Occipital lobe (tissue), 2 donors: Measurements from ENCODE around the gene FDXR. TPM values are rescaled to one million over a fixed set of nuclear protein-coding genes. Genes with fewer than 3 reads are reported as not detected.
"Not testable (repeated sequence)": the region's sequence is repeated elsewhere in the genome, so short reads cannot be mapped to it uniquely, and the experiment has no call there.

ENCODE experiments used
- DNase-seq: peaks from one replicate; lab custom pipeline; 2025; lab: John Stamatoyannopoulos, UW
- total RNA-seq: library from RNA; depleted of rRNA; stranded (reverse); fragments of >200 nt; gene quantifications from one replicate; pipeline ENCODE4 v1.2.3, GENCODE V29; 2014

Gene FDXR, protein sequence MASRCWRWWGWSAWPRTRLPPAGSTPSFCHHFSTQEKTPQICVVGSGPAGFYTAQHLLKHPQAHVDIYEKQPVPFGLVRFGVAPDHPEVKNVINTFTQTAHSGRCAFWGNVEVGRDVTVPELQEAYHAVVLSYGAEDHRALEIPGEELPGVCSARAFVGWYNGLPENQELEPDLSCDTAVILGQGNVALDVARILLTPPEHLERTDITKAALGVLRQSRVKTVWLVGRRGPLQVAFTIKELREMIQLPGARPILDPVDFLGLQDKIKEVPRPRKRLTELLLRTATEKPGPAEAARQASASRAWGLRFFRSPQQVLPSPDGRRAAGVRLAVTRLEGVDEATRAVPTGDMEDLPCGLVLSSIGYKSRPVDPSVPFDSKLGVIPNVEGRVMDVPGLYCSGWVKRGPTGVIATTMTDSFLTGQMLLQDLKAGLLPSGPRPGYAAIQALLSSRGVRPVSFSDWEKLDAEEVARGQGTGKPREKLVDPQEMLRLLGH
- 3.1 TPM for total RNA-seq

DNA sequence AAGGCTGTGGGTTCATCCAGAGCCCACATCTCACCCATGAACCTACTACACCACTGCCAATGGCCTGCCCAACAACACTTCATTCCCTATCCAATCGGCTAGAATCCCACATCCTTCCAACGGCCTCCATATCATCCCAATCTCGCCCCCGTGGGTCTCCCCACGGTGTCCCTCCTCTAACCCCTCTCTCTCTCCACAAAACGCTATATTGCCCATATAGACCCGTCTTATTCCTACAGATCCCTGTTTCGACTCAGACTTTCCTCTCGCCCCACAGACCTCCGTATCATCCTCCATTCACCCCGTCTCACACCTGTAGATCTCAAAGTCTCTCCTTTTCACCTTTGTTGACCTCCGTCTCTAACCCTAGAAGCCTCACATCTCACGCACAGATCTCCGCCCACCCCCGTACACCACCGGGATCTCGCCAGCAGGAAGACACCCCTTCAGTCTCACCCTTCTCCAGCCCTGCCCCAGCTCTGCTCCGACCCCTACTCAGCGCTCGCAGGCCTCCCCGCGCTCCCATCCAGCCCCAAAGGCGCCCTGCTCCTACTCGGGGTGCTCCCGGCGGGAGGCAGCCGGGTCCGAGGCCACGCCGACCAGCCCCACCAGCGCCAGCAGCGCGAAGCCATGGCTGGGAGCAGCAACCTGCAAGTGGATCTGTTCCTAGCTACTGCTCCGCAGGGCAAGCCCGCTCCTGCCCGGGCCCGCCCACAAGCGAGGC is at the start of gene FDXR:
Gene FDXR, minus strand, starts transcription at position 682 of the 724 bp plus-strand sequence. Its CDS starts 50 bp downstream, at position 632.
- DNase-seq = no peak

GRCh38 chr17:74922172-74922571 is 49.4 kb upstream of the FDXR start:
- no peak for DNase-seq

GRCh38 chr17:74921769-74922168 is 49.0 kb upstream of the FDXR start:
- DNase-seq = no peak

DNA sequence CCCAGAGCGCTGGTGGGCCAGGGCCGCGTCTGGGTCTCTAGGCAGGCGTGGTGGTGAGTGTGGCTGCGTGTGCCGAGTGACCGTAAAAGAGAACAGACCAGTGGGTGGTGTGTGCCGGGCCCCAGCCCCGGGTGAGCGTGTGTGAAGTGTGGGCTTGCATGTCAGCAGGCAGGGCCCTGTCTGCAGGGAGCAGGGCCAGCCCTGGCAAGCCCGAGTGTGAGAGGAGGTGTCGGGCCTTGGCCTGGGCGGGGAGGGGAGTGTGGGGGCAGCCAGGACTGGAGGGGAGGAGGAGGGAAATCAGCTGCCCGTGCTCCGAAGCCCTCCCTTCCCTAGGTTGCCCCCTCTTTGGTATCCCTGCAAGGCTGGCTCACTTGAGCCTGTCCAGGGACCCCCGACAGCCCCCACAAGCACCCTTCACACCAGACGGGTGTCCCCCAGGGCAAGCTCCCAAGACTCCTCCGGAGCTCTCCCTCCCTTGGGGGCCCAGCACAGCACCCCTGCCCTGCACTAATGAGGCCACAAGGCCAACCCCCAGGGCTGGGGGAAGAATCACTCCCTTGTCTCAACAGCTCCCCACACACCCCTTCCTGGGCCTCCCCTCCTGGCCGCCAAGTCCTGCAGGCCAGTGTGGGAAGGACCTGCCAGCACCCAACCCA is 48.4 kb upstream of the FDXR start:
- DNase-seq = no peak

DNA sequence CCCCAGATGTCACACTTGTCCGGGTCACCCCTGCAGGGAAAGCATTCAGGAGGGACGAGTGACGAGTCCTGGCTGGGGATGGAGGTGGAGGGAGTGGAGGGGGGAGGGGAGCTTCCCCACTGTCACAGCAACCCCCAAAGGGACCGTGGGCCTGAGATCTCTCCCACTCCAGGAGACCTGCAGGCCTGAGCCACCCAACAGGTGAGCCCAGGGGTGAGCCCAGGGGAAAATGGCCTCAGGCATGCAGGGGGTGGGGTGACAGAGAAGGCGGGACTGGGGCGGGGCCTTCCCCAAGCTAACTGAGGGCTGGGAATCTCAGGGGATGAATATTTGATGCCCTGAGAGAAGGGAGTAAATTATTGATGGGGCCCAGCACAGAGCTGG is 47.8 kb upstream of the FDXR start:
- no peak for DNase-seq

- no peak for DNase-seq
Measured at GRCh38 chr17:74920306-74920620, 47.5 kb upstream of the FDXR start.

DNA sequence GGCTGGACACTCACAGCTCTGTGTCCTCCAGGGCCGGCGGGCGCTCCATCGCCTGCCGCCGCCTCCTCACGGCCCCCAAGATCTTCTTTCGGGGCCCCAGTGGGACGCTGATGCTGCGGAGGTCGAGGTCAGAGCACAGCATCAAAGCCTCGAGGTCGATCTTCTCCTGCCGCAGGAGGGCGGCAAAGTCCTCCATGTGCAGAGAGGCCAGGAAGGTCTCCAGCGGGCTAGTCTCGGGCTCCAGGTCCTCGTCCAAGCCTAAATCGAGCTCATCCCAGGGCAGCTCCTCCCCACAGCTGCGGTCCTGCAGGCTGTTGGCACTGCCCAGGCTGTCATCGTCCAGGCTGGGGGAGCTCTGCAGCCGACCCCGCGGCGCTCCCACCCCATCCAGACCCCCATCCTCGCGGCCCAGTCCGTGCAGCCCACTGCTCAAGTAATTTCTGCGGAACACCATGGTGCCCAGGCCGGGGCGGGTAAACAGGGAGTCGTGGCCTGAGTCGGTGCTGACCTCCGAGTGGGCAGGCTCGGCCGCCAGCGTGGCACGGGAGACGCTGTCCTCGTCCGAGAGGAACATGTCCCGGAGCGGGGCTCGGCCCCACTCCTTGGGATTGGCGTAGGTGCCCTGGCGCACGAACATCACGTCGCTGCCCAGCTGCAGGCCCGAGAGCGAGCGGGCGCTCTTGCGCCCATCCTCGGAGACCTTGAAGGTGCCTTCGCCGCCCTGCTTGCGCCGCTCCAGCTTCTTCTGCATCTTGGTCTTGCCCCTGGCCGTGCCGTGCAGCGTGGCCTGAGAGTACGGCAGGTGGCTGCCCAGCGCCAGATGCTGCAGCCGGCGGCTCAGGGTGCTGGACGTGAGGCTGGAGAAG is 46.9 kb upstream of the FDXR start:
- no peak for DNase-seq

GRCh38 chr17:74918906-74919305 is 46.1 kb upstream of the FDXR start:
- no peak for DNase-seq

GRCh38 chr17:74917430-74917829 is 44.6 kb upstream of the FDXR start:
- no peak for DNase-seq

DNA sequence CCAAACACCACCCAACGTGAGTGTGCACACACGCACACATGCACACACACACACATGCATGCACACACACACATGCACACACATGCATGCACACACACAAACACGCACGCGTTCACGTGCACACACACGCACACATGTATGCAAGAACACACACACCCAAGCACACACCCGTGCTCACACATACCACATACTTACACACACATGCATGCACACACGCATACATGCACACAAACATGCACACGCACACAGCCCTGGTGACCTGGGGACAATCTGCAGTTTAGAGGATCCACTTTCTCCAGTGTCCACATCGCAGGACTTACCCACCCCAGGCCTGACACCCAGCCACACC is 44.0 kb upstream of the FDXR start:
- DNase-seq = no peak

DNA sequence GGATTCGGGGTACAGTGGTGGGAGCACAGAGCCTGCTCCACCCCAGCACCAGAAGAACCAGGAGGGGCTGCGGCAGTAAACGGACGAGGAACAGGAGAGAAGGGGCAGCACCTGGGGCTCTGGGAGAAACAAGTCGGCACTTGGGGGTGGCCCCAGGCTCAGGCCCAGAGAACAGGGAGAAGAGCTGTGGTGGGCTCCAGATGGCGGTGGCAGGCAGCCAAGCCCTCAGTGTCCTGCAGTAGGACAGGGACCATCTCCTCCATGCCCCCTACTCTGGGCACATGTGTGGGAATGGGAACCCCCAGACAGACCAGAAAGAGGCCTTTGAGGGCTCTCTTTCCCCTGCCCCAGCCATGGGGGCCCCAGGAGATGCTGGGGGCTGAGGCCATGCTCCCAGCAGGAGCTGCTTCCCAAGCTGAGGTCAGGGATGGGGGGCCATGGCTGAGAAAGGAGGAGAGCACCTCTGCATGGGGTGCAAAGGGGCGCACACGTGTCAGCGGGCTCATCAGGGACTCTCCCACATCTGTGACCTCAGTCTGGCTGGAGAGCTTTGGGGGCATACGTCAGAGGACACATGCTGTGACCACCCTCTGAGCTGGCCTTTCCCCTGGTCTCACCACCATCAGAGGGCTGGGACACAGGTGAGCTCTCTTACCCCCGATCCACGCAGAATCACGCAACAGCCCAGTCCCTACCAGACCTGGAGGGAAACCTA is 43.5 kb upstream of the FDXR start:
- no peak for DNase-seq

DNA sequence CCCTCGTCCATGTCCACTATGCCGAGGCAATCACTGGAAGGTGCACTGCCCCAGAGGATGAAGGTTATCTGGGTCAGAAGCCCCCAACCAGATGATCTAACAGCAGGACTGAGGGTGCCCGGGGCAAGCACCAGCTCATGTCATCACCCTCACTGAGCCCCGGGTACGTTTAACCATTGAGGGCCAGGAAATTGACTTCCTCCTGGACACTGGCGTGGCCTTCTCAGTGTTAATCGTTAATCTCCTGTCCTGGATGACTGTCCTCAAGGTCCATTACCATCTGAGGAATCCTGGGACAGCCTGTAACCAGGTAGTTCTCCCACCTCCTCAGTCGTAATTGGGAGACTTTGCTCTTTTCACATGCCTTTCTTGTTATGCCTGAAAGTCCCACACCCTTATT is 38.6 kb upstream of the FDXR start:
- DNase-seq = not testable (repeated sequence)

DNA sequence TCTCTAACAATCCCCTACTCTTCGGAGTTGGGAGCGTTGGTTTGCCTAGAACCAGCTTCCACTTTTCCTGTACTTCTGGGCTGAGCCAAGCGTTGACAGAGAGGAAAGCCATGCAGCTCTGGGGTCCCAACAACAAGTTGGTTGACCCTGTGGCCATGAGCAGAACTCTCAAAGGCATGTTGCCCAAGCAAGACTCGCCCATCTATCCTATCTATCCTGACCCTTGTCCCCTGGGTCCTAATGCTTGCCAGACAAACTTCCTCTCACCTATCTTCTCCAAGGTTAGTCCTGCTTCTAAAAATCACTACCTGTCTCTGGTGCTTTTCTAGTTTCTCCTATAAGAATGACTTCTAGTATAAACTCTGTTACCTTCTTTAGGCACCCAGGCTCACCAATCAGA is 36.3 kb upstream of the FDXR start:
- DNase-seq = not testable (repeated sequence)

DNA sequence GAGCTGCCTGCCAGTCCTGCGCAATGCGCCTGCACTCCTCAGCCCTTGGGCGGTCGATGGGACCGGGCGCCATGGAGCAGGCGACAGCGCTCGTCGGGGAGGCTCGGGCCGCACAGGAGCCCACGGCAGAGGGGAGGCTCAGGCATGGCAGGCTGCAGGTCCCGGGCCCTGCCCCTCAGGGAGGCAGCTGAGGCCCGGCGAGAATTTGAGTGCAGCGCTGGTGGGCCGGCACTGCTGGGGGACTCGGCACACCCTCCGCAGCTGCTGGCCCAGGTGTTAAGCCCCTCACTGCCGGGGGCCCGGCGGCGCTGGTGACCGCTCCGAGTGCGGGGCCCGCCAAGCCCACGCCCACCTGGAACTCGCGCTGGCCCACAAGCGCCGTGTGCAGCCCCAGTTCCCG is 34.2 kb upstream of the FDXR start:
- DNase-seq = no peak

- DNase-seq = not testable (repeated sequence)
Measured at GRCh38 chr17:74906214-74906793, 33.5 kb upstream of the FDXR start.

GRCh38 chr17:74904687-74905409 is 32.1 kb upstream of the FDXR start:
- DNase-seq = no peak

GRCh38 chr17:74903671-74904070 is 30.9 kb upstream of the FDXR start:
- no peak for DNase-seq

- DNase-seq = no peak
Measured at GRCh38 chr17:74903034-74903433, 30.2 kb upstream of the FDXR start.

- DNase-seq = no peak
Measured at GRCh38 chr17:74901353-74902135, 28.8 kb upstream of the FDXR start.
